Testis (tissue), 2 donors: Measurements from ENCODE around the gene ATG16L1.

Source experiments
- POLR2A ChIP-seq: fragments of 450-650 bp; IDR thresholded peaks from one replicate; pipeline ENCODE4 v1.6.1; 2017; ENCODE audit warnings: antibody characterized with exemption, mild to moderate bottlenecking, moderate library complexity
- TF ChIP-seq, protein P1 (sequence below), 3 experiments: fragments of 450-650 bp in 2 of 3; fragments of 200-600 bp in 1 of 3; sonication (generic) in 1 of 3; IDR thresholded peaks; one replicate each; pipeline ENCODE4 v1.5.1; 2016 to 2019; ENCODE audit warnings: antibody characterized with exemption in 3 of 3, mild to moderate bottlenecking in 2 of 3, moderate library complexity in 1 of 3

DNA sequence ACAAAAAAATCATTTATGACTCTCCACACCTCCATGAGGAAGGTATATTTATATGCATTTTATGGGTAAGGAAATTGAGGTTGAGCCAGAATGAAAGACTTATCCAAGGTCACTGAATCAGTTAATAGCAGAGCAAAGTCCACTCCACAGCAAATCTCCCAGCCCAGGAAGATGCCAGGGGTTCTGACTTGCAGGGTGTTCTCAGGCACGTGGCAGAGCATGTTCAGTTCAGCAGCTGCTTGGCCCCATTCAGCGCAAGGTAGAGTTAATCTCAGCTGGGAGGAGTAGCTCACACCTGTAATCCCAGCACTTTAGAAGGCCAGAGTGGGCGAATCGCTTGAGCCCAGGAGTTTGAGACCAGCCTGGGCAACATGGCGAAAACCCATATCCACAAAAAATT, 85.1 kb downstream of the ATG16L1 start:
- TF ChIP-seq, protein P1, sequence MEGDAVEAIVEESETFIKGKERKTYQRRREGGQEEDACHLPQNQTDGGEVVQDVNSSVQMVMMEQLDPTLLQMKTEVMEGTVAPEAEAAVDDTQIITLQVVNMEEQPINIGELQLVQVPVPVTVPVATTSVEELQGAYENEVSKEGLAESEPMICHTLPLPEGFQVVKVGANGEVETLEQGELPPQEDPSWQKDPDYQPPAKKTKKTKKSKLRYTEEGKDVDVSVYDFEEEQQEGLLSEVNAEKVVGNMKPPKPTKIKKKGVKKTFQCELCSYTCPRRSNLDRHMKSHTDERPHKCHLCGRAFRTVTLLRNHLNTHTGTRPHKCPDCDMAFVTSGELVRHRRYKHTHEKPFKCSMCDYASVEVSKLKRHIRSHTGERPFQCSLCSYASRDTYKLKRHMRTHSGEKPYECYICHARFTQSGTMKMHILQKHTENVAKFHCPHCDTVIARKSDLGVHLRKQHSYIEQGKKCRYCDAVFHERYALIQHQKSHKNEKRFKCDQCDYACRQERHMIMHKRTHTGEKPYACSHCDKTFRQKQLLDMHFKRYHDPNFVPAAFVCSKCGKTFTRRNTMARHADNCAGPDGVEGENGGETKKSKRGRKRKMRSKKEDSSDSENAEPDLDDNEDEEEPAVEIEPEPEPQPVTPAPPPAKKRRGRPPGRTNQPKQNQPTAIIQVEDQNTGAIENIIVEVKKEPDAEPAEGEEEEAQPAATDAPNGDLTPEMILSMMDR (IDR thresholded peaks at IDR 0.05), result no peak
- no peak for TF ChIP-seq POLR2A
